ENCODE data around the gene BMI1. TPM values are rescaled to one million over a fixed set of nuclear protein-coding genes. Genes with fewer than 3 reads are reported as not detected.

BMI1 gene
- total RNA-seq, 1 experiment from 2014 or later, result 121 TPM

- H3K4me1 ChIP-seq, result no peaks in the 10 kb centered on the region
- TF ChIP-seq, protein P1, sequence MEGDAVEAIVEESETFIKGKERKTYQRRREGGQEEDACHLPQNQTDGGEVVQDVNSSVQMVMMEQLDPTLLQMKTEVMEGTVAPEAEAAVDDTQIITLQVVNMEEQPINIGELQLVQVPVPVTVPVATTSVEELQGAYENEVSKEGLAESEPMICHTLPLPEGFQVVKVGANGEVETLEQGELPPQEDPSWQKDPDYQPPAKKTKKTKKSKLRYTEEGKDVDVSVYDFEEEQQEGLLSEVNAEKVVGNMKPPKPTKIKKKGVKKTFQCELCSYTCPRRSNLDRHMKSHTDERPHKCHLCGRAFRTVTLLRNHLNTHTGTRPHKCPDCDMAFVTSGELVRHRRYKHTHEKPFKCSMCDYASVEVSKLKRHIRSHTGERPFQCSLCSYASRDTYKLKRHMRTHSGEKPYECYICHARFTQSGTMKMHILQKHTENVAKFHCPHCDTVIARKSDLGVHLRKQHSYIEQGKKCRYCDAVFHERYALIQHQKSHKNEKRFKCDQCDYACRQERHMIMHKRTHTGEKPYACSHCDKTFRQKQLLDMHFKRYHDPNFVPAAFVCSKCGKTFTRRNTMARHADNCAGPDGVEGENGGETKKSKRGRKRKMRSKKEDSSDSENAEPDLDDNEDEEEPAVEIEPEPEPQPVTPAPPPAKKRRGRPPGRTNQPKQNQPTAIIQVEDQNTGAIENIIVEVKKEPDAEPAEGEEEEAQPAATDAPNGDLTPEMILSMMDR (IDR thresholded peaks at IDR 0.05; ENCODE audit: insufficient read depth in 1 of 2, low read depth in 1 of 2, low read length in 1 of 2, severe bottlenecking in 1 of 2, unreplicated experiment in 1 of 2), result no peak
- DNase-seq, result no peak
- Mint-ChIP-seq H3K4me1 (ENCODE audit: low read depth, unreplicated experiment) (peaks cover 7% of the 10 kb centered on the region), H3K36me3 (ENCODE audit: insufficient read depth, unreplicated experiment) (no peaks in the 10 kb centered on the region), H3K4me3 (ENCODE audit: unreplicated experiment) (no peak overlapping the region), H3K27me3 (ENCODE audit: insufficient read depth, unreplicated experiment) (no peaks in the 10 kb centered on the region), H3K9me3 (ENCODE audit: unreplicated experiment) (no peaks in the 10 kb centered on the region), H3K27ac (ENCODE audit: unreplicated experiment) (no peak overlapping the region)
- POLR2A ChIA-PET, result no interaction called here
- H3K36me3 ChIP-seq (ENCODE audit: control insufficient read depth, insufficient read depth, low read length), result no peaks in the 10 kb centered on the region
- H3K27me3 ChIP-seq (replicated peaks; ENCODE audit: control insufficient read depth, insufficient read depth, low read length), result no peaks in the 10 kb centered on the region
- BruUV-seq (replicated peaks), result no TSS peak
- H3K9me3 ChIP-seq, result no peaks in the 10 kb centered on the region
- H3K4me3 ChIP-seq (ENCODE audit: low read depth, low read length), result no peak overlapping the region
- intact Hi-C loops (cut with micrococcal nuclease; ENCODE audit: unreplicated experiment), result no loop called here
- CTCF ChIA-PET, result no interaction called here
Observed at GRCh38 chr10:22363305-22363704, 42.4 kb downstream of the BMI1 start.

GRCh38 chr10:22364407-22365140 lies 43.7 kb downstream of the BMI1 start:
- TF ChIP-seq, protein P1 (IDR thresholded peaks at IDR 0.05; ENCODE audit: insufficient read depth in 1 of 2, low read depth in 1 of 2, low read length in 1 of 2, severe bottlenecking in 1 of 2, unreplicated experiment in 1 of 2), result no peak
- H3K4me1 ChIP-seq, result no peaks in the 10 kb centered on the region
- H3K4me3 ChIP-seq (ENCODE audit: low read depth, low read length), result no peak overlapping the region
- no peaks in the 10 kb centered on the region for H3K9me3 ChIP-seq
- no peaks in the 10 kb centered on the region for H3K36me3 ChIP-seq (ENCODE audit: control insufficient read depth, insufficient read depth, low read length)
- H3K27me3 Mint-ChIP-seq (ENCODE audit: insufficient read depth, unreplicated experiment), result no peaks in the 10 kb centered on the region
- intact Hi-C loops (cut with micrococcal nuclease; ENCODE audit: unreplicated experiment), result no loop called here
- no TSS peak for BruUV-seq (replicated peaks)
- POLR2A ChIA-PET, result no interaction called here
- H3K4me1 Mint-ChIP-seq (ENCODE audit: low read depth, unreplicated experiment), result peaks cover 7% of the 10 kb centered on the region
- DNase-seq, result no peak
- no peaks in the 10 kb centered on the region for H3K36me3 Mint-ChIP-seq (ENCODE audit: insufficient read depth, unreplicated experiment)
- no peak overlapping the region for H3K4me3 Mint-ChIP-seq (ENCODE audit: unreplicated experiment)
- CTCF ChIA-PET, result no interaction called here
- no peaks in the 10 kb centered on the region for H3K27me3 ChIP-seq (replicated peaks; ENCODE audit: control insufficient read depth, insufficient read depth, low read length)
- no peaks in the 10 kb centered on the region for H3K9me3 Mint-ChIP-seq (ENCODE audit: unreplicated experiment)
- no peak overlapping the region for H3K27ac Mint-ChIP-seq (ENCODE audit: unreplicated experiment)

- intact Hi-C loops (cut with micrococcal nuclease; ENCODE audit: unreplicated experiment), result no loop called here
- CTCF ChIA-PET, result no interaction called here
- H3K9me3 Mint-ChIP-seq (ENCODE audit: unreplicated experiment), result no peaks in the 10 kb centered on the region
- Histone ChIP-seq H3K9me3 (no peaks in the 10 kb centered on the region), H3K4me3 (ENCODE audit: low read depth, low read length) (no peak overlapping the region), H3K4me1 (no peaks in the 10 kb centered on the region), H3K27me3 (replicated peaks; ENCODE audit: control insufficient read depth, insufficient read depth, low read length) (no peaks in the 10 kb centered on the region), H3K36me3 (ENCODE audit: control insufficient read depth, insufficient read depth, low read length) (no peaks in the 10 kb centered on the region)
- H3K36me3 Mint-ChIP-seq (ENCODE audit: insufficient read depth, unreplicated experiment), result no peaks in the 10 kb centered on the region
- no peak for DNase-seq
- no TSS peak for BruUV-seq (replicated peaks)
- POLR2A ChIA-PET, result no interaction called here
- TF ChIP-seq, protein P1 (IDR thresholded peaks at IDR 0.05; ENCODE audit: insufficient read depth in 1 of 2, low read depth in 1 of 2, low read length in 1 of 2, severe bottlenecking in 1 of 2, unreplicated experiment in 1 of 2), result no peak
- no peaks in the 10 kb centered on the region for H3K27me3 Mint-ChIP-seq (ENCODE audit: insufficient read depth, unreplicated experiment)
- H3K4me1 Mint-ChIP-seq (ENCODE audit: low read depth, unreplicated experiment), result peaks cover 7% of the 10 kb centered on the region
- no peak overlapping the region for H3K4me3 Mint-ChIP-seq (ENCODE audit: unreplicated experiment)
- H3K27ac Mint-ChIP-seq (ENCODE audit: unreplicated experiment), result no peak overlapping the region
Observed at GRCh38 chr10:22365233-22365632, 44.3 kb downstream of the BMI1 start.

Measured in Caco-2 (cell line).